Liver (tissue), 3 donors: ENCODE data around the gene EPHA5.

Experiments
- CTCF ChIP-seq: fragments of 150-350 bp; IDR thresholded peaks from 2 replicates; pipeline ENCODE4 v1.5.1; 2017; ENCODE audit warnings: improper control_type of control experiment, low read depth, low read length; ENCODE audit not compliant: missing input control
- EGR1 ChIP-seq, 2 donors: IDR thresholded peaks; 2 replicates each; pipeline ENCODE4 v1.6.1; 2016 to 2018; ENCODE audit warnings: antibody characterized with exemption in 2 of 2, low read depth in 2 of 2
- GABPA ChIP-seq, 2 donors: IDR thresholded peaks in 1 of 2; conservative IDR thresholded peaks in 1 of 2; 2 replicates each; pipeline ENCODE4 v1.6.1; 2016; ENCODE audit warnings: antibody characterized with exemption in 2 of 2, mild to moderate bottlenecking in 1 of 2, moderate library complexity in 1 of 2
- HNF4G ChIP-seq: IDR thresholded peaks from 2 replicates; pipeline ENCODE4 v1.6.1; 2016; ENCODE audit warnings: antibody characterized with exemption
- JUND ChIP-seq, 2 donors: IDR thresholded peaks; 2 replicates each; pipeline ENCODE4 v1.6.1; 2016; ENCODE audit warnings: antibody characterized with exemption in 2 of 2
- RXRA ChIP-seq, 2 donors: IDR thresholded peaks; 2 replicates each; pipeline ENCODE4 v1.6.1; 2017 to 2018; ENCODE audit warnings: antibody characterized with exemption in 2 of 2, mild to moderate bottlenecking in 1 of 2
- TAF1 ChIP-seq: conservative IDR thresholded peaks from 2 replicates; pipeline ENCODE4 v1.6.1; 2016; ENCODE audit warnings: antibody characterized with exemption, mild to moderate bottlenecking
- YY1 ChIP-seq: IDR thresholded peaks from 2 replicates; pipeline ENCODE4 v1.6.1; 2016; ENCODE audit warnings: antibody characterized with exemption, mild to moderate bottlenecking
- ZBTB33 ChIP-seq: IDR thresholded peaks from 2 replicates; pipeline ENCODE4 v1.6.1; 2016; ENCODE audit warnings: antibody characterized with exemption
- donor health status: healthy.
- donor health status: healthy.

GRCh38 chr4:65580551-65580950 lies 89.7 kb downstream of the EPHA5 start:
- TF ChIP-seq JUND (IDR thresholded peaks at IDR 0.05) (no peak), CTCF (no peak), YY1 (no peak), RXRA (IDR thresholded peaks at IDR 0.05) (no peak), HNF4G (no peak), GABPA (IDR thresholded peaks at IDR 0.05 in 1 of 2, conservative IDR thresholded peaks at IDR 0.05 in 1 of 2) (no peak), TAF1 (no peak), EGR1 (IDR thresholded peaks at IDR 0.05; ENCODE audit: low read depth in 2 of 2) (no peak), ZBTB33 (no peak)
